Dedifferentiated amniotic fluid mesenchymal stem cell (primary cell): ENCODE results near the gene ZNF316.
"Not testable (repeated sequence)": the region's sequence is repeated elsewhere in the genome, so short reads cannot be mapped to it uniquely, and the experiment has no call there.

Source experiments
- DNase-seq: peaks from one replicate; pipeline ENCODE4 v3.0.0-alpha.2; 2016; ENCODE audit errors: extremely low spot score

Gene ZNF316

GRCh38 chr7:6647080-6647479, 10.0 kb downstream of the ZNF316 start:
- DNase-seq, result no peak

- no peak for DNase-seq
Observed at GRCh38 chr7:6647541-6647940, 10.4 kb downstream of the ZNF316 start.

- no peak for DNase-seq
Observed at GRCh38 chr7:6648066-6648814, 11.1 kb downstream of the ZNF316 start.

GRCh38 chr7:6648815-6649104, 11.6 kb downstream of the ZNF316 start:
- no peak for DNase-seq

GRCh38 chr7:6649241-6649961, 12.3 kb downstream of the ZNF316 start:
- no peak for DNase-seq

GRCh38 chr7:6650086-6650485, 13.0 kb downstream of the ZNF316 start:
- DNase-seq, result no peak

GRCh38 chr7:6650521-6651011, 13.4 kb downstream of the ZNF316 start:
- no peak for DNase-seq

- DNase-seq, result no peak
Observed at GRCh38 chr7:6651851-6652445, 14.8 kb downstream of the ZNF316 start.

GRCh38 chr7:6652446-6653011, 15.4 kb downstream of the ZNF316 start:
- no peak for DNase-seq

- DNase-seq, result no peak
Observed at GRCh38 chr7:6653071-6654003, 16.2 kb downstream of the ZNF316 start.

- no peak for DNase-seq
Observed at GRCh38 chr7:6654113-6654841, 17.2 kb downstream of the ZNF316 start.

GRCh38 chr7:6654842-6655610, 17.9 kb downstream of the ZNF316 start:
- DNase-seq, result no peak

GRCh38 chr7:6655636-6656385, 18.7 kb downstream of the ZNF316 start:
- DNase-seq, result no peak

- no peak for DNase-seq
Observed at GRCh38 chr7:6656413-6656812, 19.3 kb downstream of the ZNF316 start.

- DNase-seq, result no peak
Observed at GRCh38 chr7:6658618-6659345, 21.7 kb downstream of the ZNF316 start.

GRCh38 chr7:6670851-6671250, 33.7 kb downstream of the ZNF316 start:
- not testable (repeated sequence) for DNase-seq

- no peak for DNase-seq
Observed at GRCh38 chr7:6675807-6676405, 38.8 kb downstream of the ZNF316 start.

- no peak for DNase-seq
Observed at GRCh38 chr7:6680146-6680545, 43.0 kb downstream of the ZNF316 start.
